ENCODE data around the gene ALDOA.

Gene ALDOA

DNA sequence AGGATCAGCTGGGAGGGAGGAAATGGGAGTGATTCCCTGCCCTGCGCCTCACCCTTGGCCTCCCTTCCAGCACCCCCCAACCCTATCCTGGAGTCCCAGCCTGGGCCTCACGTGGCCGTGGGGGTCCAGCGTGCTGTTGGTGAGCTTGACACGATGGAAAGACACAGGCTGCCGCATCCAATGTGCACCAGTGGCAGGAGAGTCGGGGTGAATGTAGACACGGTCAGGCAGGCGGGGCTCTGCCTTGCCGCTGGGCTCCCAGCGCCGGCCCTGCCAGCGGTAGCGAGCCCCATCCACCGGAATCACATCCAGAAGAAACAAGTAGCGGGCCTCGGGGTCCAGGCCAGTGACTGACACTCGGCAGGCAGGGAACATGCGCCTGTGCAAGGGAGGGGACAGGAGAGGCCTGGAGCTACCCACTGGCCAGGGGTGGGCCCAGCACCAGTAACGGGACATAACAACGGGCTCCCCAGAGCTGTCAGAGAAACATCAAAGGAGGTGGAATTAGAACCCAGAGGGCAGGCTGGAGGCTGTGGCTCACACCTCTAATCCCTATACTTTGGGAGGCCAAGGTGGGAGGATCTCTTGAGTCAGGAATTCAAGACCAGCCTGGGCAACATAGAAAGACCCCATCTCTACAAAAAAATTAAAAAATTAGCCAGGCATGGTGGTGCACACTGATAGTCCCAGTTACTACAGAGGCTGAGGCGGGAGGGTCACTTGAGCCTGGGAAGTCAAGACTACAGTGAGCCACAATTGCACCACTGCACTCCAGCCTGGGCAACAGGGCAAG is 23.5 kb downstream of the ALDOA start:
- DNase-seq (ENCODE audit: low read depth, low spot score), result no peak

DNA sequence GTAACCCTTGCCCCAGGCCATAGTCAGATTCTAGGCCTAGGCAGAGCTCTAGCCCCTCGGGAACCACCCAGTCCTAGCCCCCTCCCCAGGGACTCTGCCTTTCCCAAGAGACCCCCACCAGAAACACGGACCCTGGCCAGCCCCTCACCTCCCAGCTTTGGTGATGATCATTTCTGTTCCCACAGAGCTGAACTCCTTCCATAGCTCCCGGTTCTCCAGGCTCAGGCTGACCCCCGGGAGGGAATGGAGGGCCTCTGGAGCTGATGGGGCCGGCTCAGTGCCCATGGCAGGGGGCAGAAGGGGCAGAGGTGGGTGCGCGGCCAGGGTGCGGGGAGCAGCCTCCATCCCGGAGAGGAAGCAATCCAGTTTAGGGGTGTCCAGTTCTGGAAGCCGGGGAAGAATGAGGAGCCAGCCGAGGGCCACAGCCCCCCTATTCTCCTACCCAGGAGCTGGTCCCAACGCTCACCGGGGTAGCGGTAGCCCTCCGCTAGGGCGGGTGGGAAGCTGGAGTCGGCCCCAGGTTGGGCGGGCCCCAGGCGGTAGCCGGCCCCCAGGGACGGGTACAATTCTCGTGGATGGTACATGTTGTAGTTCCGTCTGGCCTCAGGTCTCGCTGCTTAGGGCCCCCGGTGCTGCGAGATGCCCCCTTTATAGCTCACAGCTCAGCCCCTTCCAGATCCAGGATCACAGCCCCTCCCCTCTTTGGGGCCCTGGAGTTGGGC is 25.2 kb downstream of the ALDOA start:
- no peak for DNase-seq (ENCODE audit: low read depth, low spot score)

DNA sequence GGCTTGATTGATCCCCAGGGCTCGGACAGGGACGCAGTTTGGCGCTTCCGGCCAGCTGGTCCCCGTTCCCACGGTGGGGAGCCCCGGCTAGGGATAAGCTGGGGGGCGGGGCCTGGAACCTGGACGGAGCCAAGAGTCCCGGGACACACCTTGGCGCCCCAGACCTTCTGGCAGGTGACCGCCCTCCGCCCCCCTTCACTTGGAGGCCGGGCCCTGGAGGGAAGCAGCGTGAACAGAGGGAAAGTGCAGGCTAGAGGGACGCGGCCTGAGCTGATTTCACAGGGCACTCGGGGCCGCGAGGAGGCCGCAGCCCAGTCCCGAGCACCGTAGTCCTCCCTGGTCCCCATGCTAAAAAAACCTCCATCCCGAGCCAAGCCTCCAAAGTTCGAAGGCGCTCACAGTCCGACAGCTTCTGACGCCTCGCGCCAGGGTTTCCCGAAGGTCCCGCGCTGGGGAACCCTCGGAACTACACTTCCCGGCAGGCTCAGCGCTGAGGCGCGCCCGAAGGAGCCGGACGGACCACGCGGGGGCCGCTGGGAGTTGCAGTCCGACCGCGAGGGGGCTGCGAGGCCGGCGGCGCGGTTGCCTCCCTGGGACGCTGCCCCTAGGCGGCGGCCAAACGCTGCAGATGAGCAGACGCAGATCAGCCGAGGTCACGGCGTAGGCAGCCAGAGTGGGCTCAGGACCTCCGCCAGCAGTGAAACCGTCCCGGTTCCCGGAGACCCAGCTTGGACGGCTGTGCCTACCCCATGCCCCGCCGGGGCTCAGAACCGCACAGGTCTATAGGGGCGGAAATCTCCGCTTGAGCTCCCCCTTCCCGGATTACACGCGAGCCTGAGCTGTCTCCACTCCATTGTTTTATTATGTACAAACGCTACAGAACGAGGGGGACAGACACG is 26.2 kb downstream of the ALDOA start, which contains the start of gene TBX6:
Gene TBX6 (minus strand): TSS at position 451 of the 899 bp plus-strand sequence. CDS start 731 bp downstream, outside the sequence.
- DNase-seq (ENCODE audit: low read depth, low spot score), result peak; percentile 96

DNA sequence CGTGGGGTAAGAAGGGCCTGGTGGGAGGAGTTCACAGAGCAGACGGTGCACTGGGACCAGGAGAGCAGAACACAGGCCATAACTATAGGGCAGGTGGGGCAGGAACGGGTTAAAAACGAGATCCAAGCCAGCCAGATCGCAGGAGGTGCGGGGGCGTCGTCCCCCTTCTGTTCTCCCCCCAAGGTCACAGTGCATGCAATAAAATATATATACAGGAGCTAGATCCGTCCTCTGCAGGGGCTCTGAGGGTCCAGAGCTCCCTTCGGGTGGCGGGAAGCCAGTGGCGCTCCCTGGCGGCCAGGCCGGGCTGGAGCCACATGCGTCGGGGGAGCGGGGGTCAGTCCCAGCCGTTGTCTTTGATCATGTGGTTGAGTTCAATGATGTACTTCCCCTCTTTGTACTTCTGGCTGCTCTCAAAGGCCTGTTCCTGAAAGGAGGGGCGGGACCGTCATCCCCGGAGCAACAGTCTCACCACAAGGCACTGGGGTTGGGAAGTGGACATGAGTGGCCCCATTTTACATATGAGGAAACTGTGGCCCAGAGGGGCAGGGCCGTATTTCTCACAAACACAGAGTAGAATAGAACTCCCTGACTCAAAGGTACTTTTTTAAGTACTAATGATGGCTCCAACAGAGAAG is 26.9 kb downstream of the ALDOA start:
- DNase-seq (ENCODE audit: low read depth, low spot score), result peak; percentile 72

DNA sequence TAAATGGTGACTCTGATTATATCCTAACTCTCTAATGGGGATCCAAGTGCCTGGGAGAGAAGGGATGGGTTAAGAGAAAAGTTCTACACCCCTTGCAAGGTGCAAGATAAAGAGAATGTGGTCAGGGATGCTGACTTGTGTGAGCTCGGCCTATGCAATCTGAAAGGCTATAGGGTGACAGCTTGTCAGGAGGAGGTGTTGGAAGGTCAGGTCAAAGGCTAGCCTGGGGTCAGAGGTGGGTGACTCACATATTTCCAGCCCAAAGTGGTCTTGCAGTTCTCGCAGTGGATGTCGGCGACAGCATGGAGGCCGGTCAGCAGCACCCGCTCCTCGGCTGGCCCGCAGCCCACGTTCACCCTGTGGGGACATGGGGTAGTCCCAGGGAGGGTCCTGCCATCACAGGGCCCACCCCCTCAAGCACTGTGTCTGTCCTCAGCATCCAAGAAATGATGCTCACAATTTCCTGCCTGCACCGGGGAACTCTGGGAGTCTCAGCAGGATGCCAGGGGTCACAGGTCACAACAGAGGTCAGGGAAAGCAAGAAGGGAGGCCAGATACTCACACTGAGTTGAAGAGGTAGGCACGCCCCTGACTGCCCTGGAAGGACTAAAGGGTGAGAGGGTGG is 29.1 kb downstream of the ALDOA start:
- DNase-seq (ENCODE audit: low read depth, low spot score), result no peak

DNA sequence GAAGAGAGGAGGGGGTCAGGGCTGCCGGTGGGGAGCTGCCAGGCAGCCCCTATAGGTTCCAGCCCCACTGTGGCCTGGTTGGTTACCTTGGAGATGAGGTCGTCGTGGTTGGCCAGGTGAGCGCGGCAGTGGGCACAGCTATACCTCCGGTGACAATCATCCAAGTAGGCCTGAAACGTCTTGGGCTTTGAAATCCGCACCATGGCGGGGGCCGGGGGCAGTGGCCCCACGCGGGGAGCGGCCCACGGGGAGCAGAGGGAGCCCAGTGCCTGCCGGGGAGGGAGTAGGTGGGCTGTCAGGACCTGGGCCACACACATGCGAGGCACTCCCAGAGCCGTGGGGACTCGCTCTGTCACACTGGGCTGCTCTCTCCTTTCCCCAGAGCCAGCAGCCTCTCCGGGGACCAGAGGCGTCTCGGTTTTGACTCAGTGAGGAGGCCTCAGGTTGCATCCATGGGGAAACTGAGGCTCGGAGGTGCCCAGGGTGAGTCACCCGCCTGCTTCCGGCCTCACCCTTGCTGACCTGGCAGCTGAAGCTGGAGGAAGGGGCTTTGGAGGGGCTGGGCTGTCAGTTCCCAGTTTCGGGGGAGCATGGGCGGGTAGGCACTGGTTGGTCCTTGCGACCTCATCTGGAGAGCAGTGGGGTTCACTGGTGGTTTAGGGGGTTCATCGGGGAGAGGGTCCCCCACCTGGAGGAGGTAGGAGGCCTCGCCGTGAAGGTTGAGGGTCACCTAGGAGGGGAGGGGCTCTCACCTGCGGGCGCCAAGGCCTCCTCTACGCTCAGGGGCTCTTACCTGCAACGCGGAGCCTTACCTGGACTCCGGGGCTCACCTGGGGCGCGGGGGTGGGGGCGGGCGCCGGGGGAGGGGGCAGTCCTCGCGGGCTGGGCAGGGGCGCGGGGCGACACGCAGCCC is 29.9 kb downstream of the ALDOA start:
- DNase-seq (ENCODE audit: low read depth, low spot score), result no peak

DNA sequence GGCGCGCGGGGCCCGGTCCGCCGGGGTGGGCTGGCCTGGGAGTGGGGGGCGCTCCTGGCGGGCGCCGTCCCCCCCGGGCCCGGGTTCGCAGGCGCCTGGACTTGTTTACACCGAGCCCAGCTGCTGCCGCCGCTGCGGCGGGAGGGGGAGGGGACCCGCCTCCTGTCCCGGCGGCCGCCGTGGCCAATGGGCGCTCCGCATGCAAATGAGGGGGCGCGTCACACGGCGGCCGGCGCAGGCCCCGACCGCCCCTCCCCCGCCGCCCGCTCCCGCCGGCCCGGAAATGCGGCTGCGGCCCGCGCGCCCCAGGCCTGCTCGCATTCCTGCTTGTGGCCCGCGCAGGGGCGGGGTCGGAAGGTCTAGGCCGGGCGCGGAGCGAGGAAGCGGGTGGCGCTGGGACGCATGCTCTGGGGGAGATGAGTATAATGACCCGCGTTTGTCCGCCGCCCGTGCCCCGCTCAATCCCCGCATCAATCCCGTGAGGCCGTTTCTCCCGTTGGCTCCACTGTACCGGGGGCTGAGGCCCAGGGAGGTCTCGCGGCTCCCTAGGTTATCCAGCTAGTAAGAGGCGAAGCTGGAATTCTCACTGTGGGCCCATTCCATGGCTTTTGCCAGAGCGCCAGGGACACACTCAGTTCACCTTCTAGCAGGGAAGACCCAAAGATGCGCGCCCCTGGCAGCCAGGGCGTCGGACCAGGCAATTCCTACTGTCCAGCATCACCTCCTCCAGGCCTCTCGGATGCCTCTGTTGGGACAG is 30.7 kb downstream of the ALDOA start, which contains the start of gene YPEL3:
Gene YPEL3 (minus strand): TSS at position 109 of the 757 bp plus-strand sequence. CDS start 731 bp downstream, outside the sequence.
- peak; percentile 97 for DNase-seq (ENCODE audit: low read depth, low spot score)

DNA sequence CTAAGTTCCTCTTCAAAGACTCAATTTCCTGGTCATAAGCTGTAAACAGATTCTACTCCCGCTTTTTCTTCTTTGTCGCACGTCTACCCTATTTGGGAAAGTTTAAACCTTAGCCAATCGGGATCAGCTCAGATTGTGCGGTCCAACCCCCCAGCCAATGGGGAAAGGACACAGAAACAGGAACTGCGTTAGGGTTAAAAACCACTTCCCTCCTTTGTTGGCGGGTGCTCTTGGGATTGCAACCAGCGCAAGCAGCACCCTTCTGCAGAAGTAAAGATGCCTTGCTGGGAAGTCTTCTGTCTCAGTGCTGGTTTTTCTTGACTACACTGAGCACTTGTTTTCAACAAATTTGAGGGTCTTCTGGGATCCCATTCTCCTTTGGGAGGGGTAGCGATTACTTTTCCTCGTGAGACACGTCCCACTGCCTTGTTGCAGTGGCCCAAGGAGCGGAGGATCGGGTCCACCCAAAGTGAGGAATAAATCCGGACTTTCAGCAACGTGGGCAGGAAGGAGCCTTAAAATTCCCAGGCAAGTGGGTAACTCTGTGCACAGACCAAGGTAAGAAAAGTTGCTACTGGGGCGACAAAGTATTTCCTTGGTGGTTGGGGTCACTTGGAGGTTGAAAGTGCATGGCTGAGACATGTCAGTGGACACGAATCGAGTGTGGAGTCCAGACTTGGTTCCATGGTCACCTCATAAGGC is 31.5 kb downstream of the ALDOA start:
- no peak for DNase-seq (ENCODE audit: low read depth, low spot score)

DNA sequence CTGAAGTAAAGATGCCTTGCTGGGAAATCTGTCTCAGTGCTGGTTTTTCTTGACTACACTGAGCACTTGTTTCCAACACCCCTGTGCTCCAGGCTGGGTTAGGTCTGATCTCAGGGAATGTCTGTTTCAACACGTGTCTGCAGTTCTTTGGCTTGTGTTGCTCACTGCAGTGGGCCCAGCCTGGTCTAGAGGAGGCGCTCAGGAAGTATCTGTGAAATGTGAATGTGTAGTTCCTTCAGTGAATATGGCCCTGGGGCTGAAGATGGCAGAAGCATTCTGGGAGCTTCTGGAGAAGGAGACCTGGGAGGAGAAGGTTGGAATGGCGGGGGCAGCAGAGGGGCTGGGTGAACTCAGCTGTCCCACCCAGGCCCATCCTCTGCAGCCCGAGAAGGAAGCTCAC is 38.5 kb downstream of the ALDOA start:
- DNase-seq (ENCODE audit: low read depth, low spot score), result no peak

DNA sequence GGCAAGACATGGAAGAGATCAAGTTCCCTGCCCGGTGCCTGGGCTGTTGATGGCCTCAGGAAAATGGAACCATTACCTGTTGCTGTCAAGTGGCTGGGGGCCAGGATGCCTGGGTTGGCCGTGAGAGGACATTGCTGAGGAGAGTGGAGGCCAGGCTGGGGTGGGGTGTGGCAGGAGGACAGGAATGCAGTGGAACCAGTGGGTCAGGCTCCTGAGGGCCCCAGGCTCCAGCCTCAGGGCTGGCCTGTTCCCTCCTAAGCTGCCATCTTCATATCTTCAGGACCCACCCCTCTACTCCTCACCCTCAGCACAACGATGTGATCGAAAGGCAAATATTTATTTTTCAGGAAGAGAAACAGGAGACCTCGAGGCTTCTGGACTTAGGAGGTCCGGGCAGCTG is 38.9 kb downstream of the ALDOA start:
- DNase-seq (ENCODE audit: low read depth, low spot score), result no peak

DNA sequence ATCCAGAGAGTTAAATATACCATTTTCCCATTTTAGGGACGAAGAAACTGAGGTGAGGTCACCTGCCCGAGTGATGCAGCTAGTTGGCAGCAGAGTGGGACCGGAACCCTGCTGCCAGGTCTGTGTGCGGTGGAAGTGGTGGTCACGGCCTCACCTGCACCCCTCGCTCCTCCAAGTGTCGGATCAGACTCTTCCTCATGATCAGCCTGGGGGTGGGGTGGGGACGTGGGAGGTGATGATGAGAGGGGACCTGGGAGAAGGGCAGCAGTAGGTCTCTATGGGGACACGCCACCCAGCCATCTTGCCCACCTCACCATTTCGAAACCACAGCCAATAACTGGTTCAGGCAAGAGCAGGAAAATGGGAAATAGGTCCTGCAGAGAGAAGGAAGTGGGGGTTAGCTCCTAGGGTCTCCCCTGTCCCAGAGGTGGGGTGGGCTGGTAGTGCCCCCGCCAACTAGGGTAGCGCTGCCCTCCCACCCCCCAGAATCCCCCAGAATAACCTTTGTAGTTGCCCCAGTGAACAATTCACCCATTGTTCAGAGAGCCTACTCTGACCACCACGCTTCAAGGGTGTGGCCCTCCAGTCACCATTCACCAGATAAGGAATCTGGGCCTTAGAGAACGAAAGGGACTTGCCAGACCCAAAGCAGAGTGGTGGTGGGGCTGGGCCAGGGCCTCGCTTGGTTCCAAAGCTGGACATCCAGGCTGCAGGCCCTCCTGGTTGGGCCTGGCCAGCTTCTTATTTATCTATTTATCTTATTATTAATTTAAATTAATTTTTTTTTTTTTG is 42.7 kb downstream of the ALDOA start:
- no peak for DNase-seq (ENCODE audit: low read depth, low spot score)

DNA sequence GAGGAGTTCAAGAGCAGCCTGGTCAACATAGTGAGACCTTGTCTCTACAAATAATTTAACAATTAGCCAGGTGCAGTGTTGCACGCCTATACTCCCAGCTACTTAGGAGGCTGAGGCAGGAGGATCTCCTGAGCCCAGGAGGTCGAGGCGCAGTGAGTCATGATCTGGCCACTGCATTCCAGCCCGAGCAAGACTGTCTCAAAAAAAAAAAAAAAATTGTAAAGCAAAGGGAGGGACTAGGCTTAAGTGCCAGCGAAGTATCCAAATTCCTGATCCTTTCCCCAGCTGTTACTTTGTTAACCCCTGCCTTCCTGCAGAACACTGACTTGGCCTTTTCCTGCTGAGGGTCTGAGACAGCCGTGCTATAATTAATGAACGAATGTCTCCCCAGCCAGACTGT is 45.1 kb downstream of the ALDOA start:
- DNase-seq (ENCODE audit: low read depth, low spot score), result no peak

DNA sequence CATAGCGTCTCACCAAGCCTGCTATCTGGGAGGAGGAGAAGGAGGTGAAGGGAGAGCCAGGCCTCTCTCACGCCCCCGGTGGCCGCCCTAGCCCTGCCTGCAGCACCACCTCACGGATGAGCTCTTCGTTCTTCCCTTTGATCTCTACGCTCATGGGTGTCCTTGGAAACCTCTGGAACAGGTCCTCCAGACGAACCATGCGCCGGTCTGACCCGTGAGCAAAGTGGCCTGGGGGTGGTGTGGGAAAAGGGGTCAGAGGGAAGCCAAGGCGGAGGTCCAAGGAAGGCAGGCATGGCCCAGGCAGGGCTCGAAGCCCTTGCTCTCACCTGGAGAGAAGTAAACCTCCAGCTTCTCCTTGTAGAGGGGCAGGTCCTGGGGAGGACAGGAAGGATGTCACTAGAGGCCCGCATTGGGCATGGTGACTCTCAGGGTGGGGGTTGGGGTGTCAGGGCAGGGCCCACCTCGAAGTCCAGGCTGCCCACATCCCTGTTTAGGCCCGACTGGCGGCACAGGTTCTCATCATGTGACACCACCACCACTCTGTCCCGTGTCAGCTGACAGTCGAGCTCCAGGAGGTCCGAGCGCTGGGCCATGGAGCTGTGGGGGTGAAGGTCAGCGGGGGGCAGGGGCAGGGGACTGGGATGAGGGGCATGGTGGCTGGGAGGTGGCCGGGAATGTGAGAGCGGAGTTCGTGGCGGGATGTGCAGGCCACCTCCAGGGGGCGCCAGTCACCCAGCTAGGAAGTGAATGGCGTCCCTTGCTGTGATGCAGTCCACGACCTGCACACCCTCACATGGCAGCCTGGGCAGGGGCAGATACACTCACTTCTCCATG is 46.9 kb downstream of the ALDOA start:
- DNase-seq (ENCODE audit: low read depth, low spot score), result peak; percentile 48

DNA sequence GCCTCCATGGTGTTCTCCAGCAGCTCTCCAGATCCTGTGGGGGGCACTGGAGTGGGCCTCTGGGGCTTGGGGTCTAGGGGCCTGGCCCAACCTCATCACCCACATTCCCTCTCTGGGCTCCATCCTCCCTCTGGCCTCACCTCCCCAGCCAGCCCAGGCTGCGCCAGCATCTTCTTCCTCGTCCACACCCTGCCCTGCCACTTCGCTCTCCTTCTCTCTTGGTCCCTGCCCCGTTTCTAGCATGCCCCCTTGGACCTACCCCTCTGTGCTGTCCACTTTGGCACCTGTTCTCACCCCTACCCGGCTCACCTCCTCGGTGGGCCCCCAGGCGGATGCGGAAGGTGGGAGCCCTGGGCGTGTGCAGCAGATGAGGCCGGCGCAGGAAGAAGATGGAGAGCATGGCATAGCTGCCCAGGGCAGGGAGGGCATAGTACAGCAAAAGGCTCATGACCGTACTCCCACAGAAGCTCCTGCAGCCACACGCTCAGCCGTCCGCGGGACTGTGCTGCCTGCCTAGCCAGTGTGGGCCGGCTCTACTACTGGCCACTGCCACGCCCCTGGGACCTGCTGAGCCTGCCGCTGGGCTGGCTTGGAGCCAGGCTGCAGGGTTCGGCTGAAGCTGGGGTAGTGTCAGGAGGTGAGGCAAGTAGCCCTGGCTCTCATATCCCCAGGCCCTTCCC is 47.6 kb downstream of the ALDOA start, which contains the start of gene GDPD3:
Gene GDPD3 (minus strand): TSS at position 507 of the 680 bp plus-strand sequence. CDS start 59 bp downstream, at position 448.
- DNase-seq (ENCODE audit: low read depth, low spot score), result no peak

DNA sequence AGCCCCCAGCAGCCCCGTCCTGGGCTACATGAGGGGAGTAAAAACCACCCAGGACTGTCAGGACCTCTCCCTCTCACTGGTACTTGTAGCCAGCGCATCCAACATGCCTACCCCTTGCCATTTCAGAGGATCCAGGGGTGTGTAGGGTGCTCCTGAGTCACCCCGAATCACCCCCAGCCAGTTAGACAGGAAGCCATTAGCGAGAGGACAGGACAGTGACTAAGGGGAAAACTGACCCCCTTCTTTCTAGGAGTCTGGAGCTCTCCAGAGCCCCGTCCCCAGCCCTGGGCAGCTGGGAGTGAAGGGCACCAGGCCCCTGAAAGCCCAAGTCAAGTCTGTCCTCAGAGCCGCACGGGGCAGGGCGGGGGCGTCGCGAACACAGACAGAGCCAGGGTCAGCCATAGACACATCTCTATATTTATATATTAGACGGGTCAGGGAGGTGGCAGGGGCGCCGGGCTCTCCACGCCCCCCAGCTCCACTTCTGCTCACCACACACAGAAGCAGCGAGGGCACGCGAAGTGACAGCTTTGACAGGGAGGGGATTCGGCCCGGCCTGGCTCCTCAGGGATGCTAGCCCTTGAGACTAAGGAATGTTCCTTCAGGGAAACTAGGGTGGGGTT is 48.3 kb downstream of the ALDOA start:
- DNase-seq (ENCODE audit: low read depth, low spot score), result no peak

DNA sequence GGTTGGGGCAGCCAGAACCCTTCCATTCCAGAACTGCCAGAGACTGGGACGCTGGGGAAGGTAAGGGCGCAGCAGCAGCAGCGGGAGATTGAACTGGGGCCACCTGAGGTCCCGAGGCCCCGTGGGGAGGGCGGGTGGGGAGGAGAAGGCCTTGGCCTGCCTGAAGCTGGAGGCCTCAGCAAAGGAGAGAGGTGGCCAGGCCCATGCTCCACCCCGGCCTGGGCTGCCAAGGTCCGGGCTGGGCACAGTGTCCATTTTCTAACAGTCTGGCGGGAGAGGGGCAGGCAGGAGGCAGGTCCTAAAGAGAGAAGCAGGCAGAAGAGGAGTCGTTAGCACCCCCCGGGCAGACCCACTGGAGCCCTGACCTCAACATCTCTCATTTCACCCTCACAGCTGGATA is 48.9 kb downstream of the ALDOA start:
- DNase-seq (ENCODE audit: low read depth, low spot score), result no peak

All from astrocyte of the hippocampus (primary cell).